Endodermal cell (in vitro differentiated cells): ENCODE data around the gene STAG3. TPM values are rescaled to one million over a fixed set of nuclear protein-coding genes. Genes with fewer than 3 reads are reported as not detected.
"Not testable (repeated sequence)": the region's sequence is repeated elsewhere in the genome, so short reads cannot be mapped to it uniquely, and the experiment has no call there.

ENCODE experiments used
- DNase-seq: peaks from one replicate; pipeline ENCODE4 v3.0.0-alpha.2; 2017
- H3K27ac ChIP-seq: 2 replicates; pipeline ENCODE4 v1.5.1; 2013; ENCODE audit warnings: mild to moderate bottlenecking, low read depth, low read length, moderate library complexity
- H3K27me3 ChIP-seq: 2 replicates; pipeline ENCODE4 v1.6.1; 2013; ENCODE audit warnings: mild to moderate bottlenecking, low read length, moderate library complexity; ENCODE audit not compliant: insufficient read depth, control insufficient read depth, poor library complexity, severe bottlenecking
- H3K36me3 ChIP-seq: 2 replicates; pipeline ENCODE4 v1.7.0; 2013; ENCODE audit warnings: mild to moderate bottlenecking, low read length, moderate library complexity; ENCODE audit not compliant: control insufficient read depth, insufficient read depth
- H3K4me1 ChIP-seq: one replicate; pipeline ENCODE4 v1.7.0; 2013; ENCODE audit warnings: low read length; ENCODE audit not compliant: control insufficient read depth, insufficient read depth
- H3K4me3 ChIP-seq: 2 replicates; pipeline ENCODE4 v1.5.1; 2013; ENCODE audit warnings: mild to moderate bottlenecking, low read length, moderate library complexity
- H3K9ac ChIP-seq: 2 replicates; pipeline ENCODE4 v1.6.1; 2013; ENCODE audit warnings: mild to moderate bottlenecking, low read length, moderate library complexity; ENCODE audit not compliant: poor library complexity, severe bottlenecking; ENCODE audit errors: extremely low read depth
- H3K9me3 ChIP-seq: 2 replicates; pipeline ENCODE4 v1.6.1; 2013; ENCODE audit warnings: mild to moderate bottlenecking, low read length, moderate library complexity; ENCODE audit not compliant: control insufficient read depth
- H3K27ac Mint-ChIP-seq: 2 replicates; pipeline ENCODE4 v1.8.0; 2020; ENCODE audit warnings: mixed read lengths
- H3K27me3 Mint-ChIP-seq: 2 replicates; pipeline ENCODE4 v1.8.0; 2021; ENCODE audit warnings: mild to moderate bottlenecking, mixed read lengths; ENCODE audit not compliant: insufficient read depth
- H3K36me3 Mint-ChIP-seq: 2 replicates; pipeline ENCODE4 v1.8.0; 2020; ENCODE audit warnings: low read depth, mixed read lengths
- H3K4me1 Mint-ChIP-seq: 2 replicates; pipeline ENCODE4 v1.8.0; 2020; ENCODE audit warnings: mixed read lengths
- H3K4me3 Mint-ChIP-seq: 2 replicates; pipeline ENCODE4 v1.8.0; 2020; ENCODE audit warnings: mild to moderate bottlenecking, moderate library complexity, mixed read lengths
- H3K9me3 Mint-ChIP-seq: 2 replicates; pipeline ENCODE4 v1.8.0; 2020; ENCODE audit warnings: mild to moderate bottlenecking, mixed read lengths
- CTCF ChIP-seq: fragments of 200-600 bp; sonication (generic); conservative IDR thresholded peaks from 2 replicates; pipeline ENCODE4 v1.5.0; 2021; ENCODE audit warnings: antibody characterized with exemption, mild to moderate bottlenecking
- WGBS, 2 experiments: methylation state at CpG; one replicate each; pipeline versions ENCODE4 v1.1.5 to v1.1.7; 2013; ENCODE audit warnings: missing lambda C conversion rate in 2 of 2, mixed read lengths in 1 of 2; ENCODE audit not compliant: insufficient coverage in 1 of 2, insufficient read length in 1 of 2; 5-methylcytosine and 5-hydroxymethylcytosine counted together
- total RNA-seq, 2 donors: library from RNA; stranded (reverse); fragmentation: NEBNext Ultra II Directional in 1 of 2; extraction: Animal tissue kit (Norgen Biotek cat#: 25700) in 1 of 2; gene quantifications; 2 replicates in 1 of 2; 3 replicates in 1 of 2; pipeline ENCODE4 v1.2.1, GENCODE V29; 2021

The STAG3 gene
- total RNA-seq, 2 donors from 2014 or later, result 1.2 to 3.3 TPM

GRCh38 chr7:100222445-100223132, 44.9 kb downstream of the STAG3 start:
- DNase-seq, result no peak
- H3K9me3 ChIP-seq, result no peaks in the 10 kb centered on the region
- no peak overlapping the region for H3K27ac Mint-ChIP-seq
- H3K36me3 Mint-ChIP-seq, result peaks cover 39% of the 10 kb centered on the region
- TF ChIP-seq CTCF, result no peak
- no peak overlapping the region for H3K4me3 Mint-ChIP-seq
- no peak overlapping the region for H3K27ac ChIP-seq
- no peaks in the 10 kb centered on the region for H3K4me1 ChIP-seq
- no peak overlapping the region for H3K4me3 ChIP-seq
- H3K27me3 ChIP-seq, result no peaks in the 10 kb centered on the region
- no peak overlapping the region for H3K9ac ChIP-seq
- WGBS, 2 experiments, result 91 to 92% methylated on average over 9 to 13 of the region's 13 CpGs
- no peaks in the 10 kb centered on the region for H3K27me3 Mint-ChIP-seq
- H3K9me3 Mint-ChIP-seq, result no peaks in the 10 kb centered on the region
- no peaks in the 10 kb centered on the region for H3K4me1 Mint-ChIP-seq
- H3K36me3 ChIP-seq, result peaks cover 34% of the 10 kb centered on the region

GRCh38 chr7:100223376-100223927, 45.7 kb downstream of the STAG3 start:
- DNase-seq, H3K27me3 ChIP-seq: not testable (repeated sequence)
- H3K36me3 ChIP-seq, result peaks cover 34% of the 10 kb centered on the region

GRCh38 chr7:100224891-100225290, 47.2 kb downstream of the STAG3 start:
- not testable (repeated sequence) for H3K9me3 ChIP-seq, H3K27me3 ChIP-seq, H3K4me1 ChIP-seq, H3K4me1 Mint-ChIP-seq, H3K27ac ChIP-seq, H3K4me3 Mint-ChIP-seq, H3K27ac Mint-ChIP-seq, DNase-seq, H3K4me3 ChIP-seq, H3K27me3 Mint-ChIP-seq, H3K9ac ChIP-seq, H3K9me3 Mint-ChIP-seq
- WGBS, 2 experiments, result 72 to 91% methylated on average over 2 to 6 of the region's 6 CpGs
- H3K36me3 ChIP-seq, result peaks cover 38% of the 10 kb centered on the region
- peaks cover 50% of the 10 kb centered on the region for H3K36me3 Mint-ChIP-seq

More at GRCh38 chr7:100223376-100223927, 45.7 kb downstream of the STAG3 start:
- H3K4me3 Mint-ChIP-seq, H3K27ac ChIP-seq, H3K27me3 Mint-ChIP-seq, H3K9me3 ChIP-seq, H3K4me1 ChIP-seq, H3K4me3 ChIP-seq, H3K4me1 Mint-ChIP-seq, H3K9me3 Mint-ChIP-seq, H3K27ac Mint-ChIP-seq, H3K9ac ChIP-seq: not testable (repeated sequence)
- 95 to 98% methylated on average over 15 to 17 of the region's 17 CpGs for WGBS, 2 experiments
- H3K36me3 Mint-ChIP-seq, result peaks cover 46% of the 10 kb centered on the region

- 90 to 100% methylated on average over 2 to 8 of the region's 8 CpGs for WGBS, 2 experiments
- not testable (repeated sequence) for H3K4me1 ChIP-seq
Observed at GRCh38 chr7:100234660-100235317, 57.1 kb downstream of the STAG3 start.

GRCh38 chr7:100239975-100240374, 62.3 kb downstream of the STAG3 start:
- H3K9me3 Mint-ChIP-seq, H3K9ac ChIP-seq, H3K4me3 Mint-ChIP-seq, DNase-seq, H3K4me3 ChIP-seq, H3K27me3 Mint-ChIP-seq, H3K27ac ChIP-seq, H3K27me3 ChIP-seq, H3K27ac Mint-ChIP-seq, H3K9me3 ChIP-seq, H3K4me1 ChIP-seq: not testable (repeated sequence)
- WGBS, 2 experiments, result 95 to 96% methylated on average over 7 of the region's 7 CpGs
- Mint-ChIP-seq H3K36me3 (peaks cover 30% of the 10 kb centered on the region), H3K4me1 (peaks cover 12% of the 10 kb centered on the region)
- peaks cover 17% of the 10 kb centered on the region for H3K36me3 ChIP-seq

More at GRCh38 chr7:100234660-100235317, 57.1 kb downstream of the STAG3 start:
- not testable (repeated sequence) for H3K27me3 ChIP-seq, H3K9me3 ChIP-seq, H3K27me3 Mint-ChIP-seq, H3K4me3 ChIP-seq, H3K4me3 Mint-ChIP-seq, H3K9me3 Mint-ChIP-seq, DNase-seq, H3K27ac ChIP-seq, H3K9ac ChIP-seq
- Mint-ChIP-seq H3K27ac (peak overlapping the region; percentile 10), H3K36me3 (peaks cover 39% of the 10 kb centered on the region), H3K4me1 (peaks cover 16% of the 10 kb centered on the region)
- H3K36me3 ChIP-seq, result peaks cover 42% of the 10 kb centered on the region

GRCh38 chr7:100243385-100243784, 65.7 kb downstream of the STAG3 start:
- not testable (repeated sequence) for H3K27me3 Mint-ChIP-seq, H3K4me3 Mint-ChIP-seq, H3K36me3 ChIP-seq, H3K4me1 ChIP-seq, H3K4me3 ChIP-seq, H3K9me3 ChIP-seq, H3K9ac ChIP-seq, H3K27ac ChIP-seq, H3K27me3 ChIP-seq, H3K9me3 Mint-ChIP-seq, DNase-seq
- Mint-ChIP-seq H3K36me3 (peaks cover 38% of the 10 kb centered on the region), H3K4me1 (peaks cover 36% of the 10 kb centered on the region), H3K27ac (peak overlapping the region; percentile 82)
- WGBS, 2 experiments, result 87 to 98% methylated on average over 5 to 10 of the region's 12 CpGs
